SK-N-SH (cell line): Measurements from ENCODE around the gene OCA2. TPM values are rescaled to one million over a fixed set of nuclear protein-coding genes. Genes with fewer than 3 reads are reported as not detected.

Experiments
- CTCF ChIA-PET: fragments of 300-600, 350-600 bp; formaldehyde crosslinking; extraction: SDS; loops from one replicate; lab custom pipeline; 2021; lab: Yijun Ruan, JAX
- POLR2A ChIA-PET: fragments of 350-600 bp; sonication (Branson Sonifier 250); formaldehyde crosslinking; extraction: SDS; loops from one replicate; lab custom pipeline; 2020; ENCODE audit warnings: antibody characterized with exemption, inconsistent platforms; lab: Yijun Ruan, JAX
- DNase-seq: peaks from one replicate; pipeline ENCODE4 v3.0.0; 2012
- H2AFZ ChIP-seq: fragments of 200-600 bp; sonication (generic); 2 replicates; pipeline ENCODE4 v1.8.1; 2016; ENCODE audit warnings: antibody characterized with exemption, mild to moderate bottlenecking, low read depth
- H3F3A ChIP-seq: fragments of 200-600 bp; sonication (generic); replicated peaks from 2 replicates; pipeline ENCODE3; 2016; ENCODE audit warnings: antibody characterized with exemption, mild to moderate bottlenecking; ENCODE audit not compliant: insufficient read depth
- H3K27ac ChIP-seq, 2 experiments: fragments of 200-500 bp in 1 of 2; fragments of 200-600 bp in 1 of 2; sonication (Bioruptor generic) in 1 of 2; sonication (generic), shearing (Covaris generic) in 1 of 2; 2 replicates each; pipeline versions ENCODE4 v1.5.1 to v1.6.1; 2014 to 2016; ENCODE audit warnings: low read depth in 2 of 2, inconsistent platforms in 1 of 2, low read length in 1 of 2, mild to moderate bottlenecking in 1 of 2, mixed read lengths in 1 of 2
- H3K27me3 ChIP-seq: fragments of 200-600 bp; sonication (generic), shearing (Covaris generic); 2 replicates; pipeline ENCODE4 v1.6.1; 2016; ENCODE audit warnings: mixed run types; ENCODE audit not compliant: insufficient read depth
- H3K36me3 ChIP-seq, 2 experiments: fragments of 200-500 bp in 1 of 2; fragments of 200-600 bp in 1 of 2; sonication (Bioruptor generic) in 1 of 2; sonication (generic) in 1 of 2; replicated peaks in 1 of 2; 2 replicates each; pipeline versions ENCODE3 to v1.5.1; 2014 to 2016; ENCODE audit warnings: low read length in 1 of 2, mild to moderate bottlenecking in 1 of 2; ENCODE audit not compliant: insufficient read depth in 2 of 2, control insufficient read depth in 1 of 2
- H3K4me1 ChIP-seq, 2 experiments: fragments of 200-500 bp in 1 of 2; fragments of 200-600 bp in 1 of 2; sonication (Bioruptor generic) in 1 of 2; sonication (generic), shearing (Covaris generic) in 1 of 2; 2 replicates each; pipeline versions ENCODE4 v1.5.1 to v1.6.1; 2014 to 2016; ENCODE audit warnings: low read depth in 1 of 2, low read length in 1 of 2, mixed run types in 1 of 2; ENCODE audit not compliant: insufficient read depth in 2 of 2, control insufficient read depth in 1 of 2
- H3K4me2 ChIP-seq: fragments of 200-600 bp; sonication (generic), shearing (Covaris generic); 2 replicates; pipeline ENCODE4 v1.6.1; 2017; ENCODE audit warnings: mixed run types
- H3K4me3 ChIP-seq, 2 experiments: fragments of 200-500 bp in 1 of 2; fragments of 200-600 bp in 1 of 2; sonication (Bioruptor generic) in 1 of 2; sonication (generic), shearing (Covaris generic) in 1 of 2; 2 replicates each; pipeline versions ENCODE4 v1.5.1 to v1.8.1; 2014 to 2016; ENCODE audit warnings: low read depth in 2 of 2, inconsistent platforms in 1 of 2, low read length in 1 of 2, mild to moderate bottlenecking in 1 of 2, mixed read lengths in 1 of 2, moderate library complexity in 1 of 2
- H3K79me2 ChIP-seq: fragments of 200-600 bp; sonication (generic); 2 replicates; pipeline ENCODE4 v1.8.1; 2017; ENCODE audit warnings: mild to moderate bottlenecking; ENCODE audit not compliant: insufficient read depth
- H3K9ac ChIP-seq: fragments of 200-600 bp; sonication (generic); 2 replicates; pipeline ENCODE4 v1.6.1; 2017; ENCODE audit warnings: mixed run types
- H3K9me2 ChIP-seq: fragments of 200-600 bp; sonication (generic); 2 replicates; pipeline ENCODE4 v1.6.1; 2017; ENCODE audit warnings: mixed run types
- H3K9me3 ChIP-seq: fragments of 200-600 bp; sonication (generic); 2 replicates; pipeline ENCODE4 v1.6.1; 2017; ENCODE audit warnings: mixed run types, mild to moderate bottlenecking, moderate library complexity
- H4K20me1 ChIP-seq: fragments of 200-600 bp; sonication (generic); 2 replicates; pipeline ENCODE4 v1.6.1; 2017; ENCODE audit warnings: mild to moderate bottlenecking, mixed run types; ENCODE audit not compliant: insufficient read depth
- CHD2 ChIP-seq: fragments of 150-350 bp; IDR thresholded peaks from 2 replicates; pipeline ENCODE4 v1.6.1; 2018; ENCODE audit warnings: low read length; ENCODE audit not compliant: partially characterized antibody
- ELF1 ChIP-seq: IDR thresholded peaks from 2 replicates; pipeline ENCODE4 v1.4.0; 2012
- EP300 ChIP-seq, 2 experiments: IDR thresholded peaks; 2 replicates each; pipeline versions ENCODE4 v1.4.0 to v1.6.1; 2012; ENCODE audit warnings: borderline replicate concordance in 1 of 2, low read depth in 1 of 2, low read length in 1 of 2
- FOSL2 ChIP-seq: IDR thresholded peaks from 2 replicates; pipeline ENCODE4 v1.4.0; 2012; ENCODE audit warnings: low read depth, mild to moderate bottlenecking, moderate library complexity, borderline replicate concordance
- FOXJ3 ChIP-seq: sonication (generic); formaldehyde crosslinking; IDR thresholded peaks from 2 replicates; pipeline ENCODE4 v1.5.1; 2020; ENCODE audit warnings: mild to moderate bottlenecking, missing genetic modification reagents
- FOXM1 ChIP-seq: IDR thresholded peaks from 2 replicates; pipeline ENCODE4 v1.4.0; 2012; ENCODE audit warnings: low read depth, mild to moderate bottlenecking
- GABPA ChIP-seq: IDR thresholded peaks from 2 replicates; pipeline ENCODE4 v1.4.0; 2012; ENCODE audit warnings: low read depth, mild to moderate bottlenecking
- MEF2A ChIP-seq: IDR thresholded peaks from 2 replicates; pipeline ENCODE4 v1.4.0; 2012; ENCODE audit warnings: low read depth, borderline replicate concordance
- NRF1 ChIP-seq: IDR thresholded peaks from 2 replicates; pipeline ENCODE4 v1.6.1; 2012; ENCODE audit warnings: low read depth, mild to moderate bottlenecking, low read length
- RAD21 ChIP-seq: IDR thresholded peaks from 2 replicates; pipeline ENCODE4 v1.6.1; 2012; ENCODE audit warnings: mild to moderate bottlenecking, low read length
- RCOR1 ChIP-seq: fragments of 150-350 bp; IDR thresholded peaks from 2 replicates; pipeline ENCODE4 v1.6.1; 2017; ENCODE audit warnings: antibody characterized with exemption, low read length
- RFX5 ChIP-seq: IDR thresholded peaks from 2 replicates; pipeline ENCODE4 v1.6.1; 2012; ENCODE audit warnings: mild to moderate bottlenecking, improper control_type of control experiment, low read length
- SIN3A ChIP-seq: IDR thresholded peaks from 2 replicates; pipeline ENCODE4 v1.6.1; 2012; ENCODE audit warnings: low read depth, mild to moderate bottlenecking, low read length, moderate library complexity, borderline replicate concordance
- TCF12 ChIP-seq: IDR thresholded peaks from 2 replicates; pipeline ENCODE4 v1.4.0; 2012
- TEAD4 ChIP-seq: IDR thresholded peaks from 2 replicates; pipeline ENCODE4 v1.4.0; 2012; ENCODE audit warnings: mild to moderate bottlenecking, borderline replicate concordance; ENCODE audit not compliant: insufficient read depth
- YY1 ChIP-seq: IDR thresholded peaks from 2 replicates; pipeline ENCODE4 v1.4.0; 2012; ENCODE audit warnings: low read depth, mild to moderate bottlenecking
- WGBS: methylation state at CpG from one replicate; pipeline ENCODE4 v1.1.6; 2017; ENCODE audit warnings: low lambda C conversion rate; 5-methylcytosine and 5-hydroxymethylcytosine counted together
- polyA plus RNA-seq, 3 experiments: library from polyadenylated mRNA; depleted of rRNA; stranded (reverse); fragments of >200 nt; gene quantifications; 2 replicates each; pipeline ENCODE4 v1.2.3, GENCODE V29; 2012
- TF ChIP-seq, protein P1 (sequence below): IDR thresholded peaks from 2 replicates; pipeline ENCODE4; 2012
- TF ChIP-seq, protein P2 (sequence below): IDR thresholded peaks from 2 replicates; pipeline ENCODE4 v1.4.0; 2012; ENCODE audit warnings: low read depth
- TF ChIP-seq, protein P3 (sequence below): IDR thresholded peaks from 2 replicates; pipeline ENCODE4 v1.4.0; 2012; ENCODE audit warnings: low read depth, borderline replicate concordance
- TF ChIP-seq, protein P4 (sequence below): fragments of 200-600 bp; sonication (generic); IDR thresholded peaks from 2 replicates; pipeline ENCODE4 v1.6.1; 2017; ENCODE audit warnings: antibody characterized with exemption, mild to moderate bottlenecking, moderate library complexity
- TF ChIP-seq, protein P5 (sequence below): IDR thresholded peaks from 2 replicates; pipeline ENCODE4 v1.4.0; 2012; ENCODE audit warnings: low read depth, borderline replicate concordance

Gene OCA2
- polyA plus RNA-seq, 1 of the 3 experiments (the other 2 are of a cell fraction) = 0.16 TPM

DNA sequence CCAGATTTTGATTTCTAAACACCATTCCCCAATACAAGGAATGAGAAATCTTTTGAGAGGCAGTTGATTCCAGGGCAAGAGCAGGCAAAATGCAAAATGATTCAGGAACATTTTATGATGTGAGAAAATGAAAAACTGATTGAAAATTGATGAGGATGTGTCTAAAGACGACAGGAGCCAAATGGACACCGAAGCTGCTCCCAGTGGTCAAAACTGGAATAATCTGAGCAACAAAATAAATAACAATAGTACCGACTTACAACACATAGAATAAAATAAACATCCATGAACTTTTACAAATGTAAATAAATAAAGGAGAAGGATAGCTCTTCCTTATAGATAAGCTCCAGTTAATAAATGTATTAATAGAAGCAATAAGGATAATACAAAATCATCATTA is 186.8 kb downstream of the OCA2 start:
- H4K20me1 ChIP-seq = no peaks in the 10 kb centered on the region
- DNase-seq = no peak
- no peaks in the 10 kb centered on the region for H3F3A ChIP-seq
- no peaks in the 10 kb centered on the region for H3K4me1 ChIP-seq
- peaks cover 10% of the 10 kb centered on the region for H3K9me3 ChIP-seq
- POLR2A ChIA-PET = no interaction called here
- no peaks in the 10 kb centered on the region for H3K79me2 ChIP-seq
- WGBS = 25% methylated on average over 3 of the region's 3 CpGs
- H3K9me2 ChIP-seq = 0 out of 2 replicates have a peak, but pooled peaks cover 2% of the 10 kb centered on the region
- CTCF ChIA-PET = no interaction called here
- H3K36me3 ChIP-seq = peaks cover 0 to 2% of the 10 kb centered on the region in 2 experiments
- TF ChIP-seq EP300 (IDR thresholded peaks at IDR 0.05; ENCODE audit: borderline replicate concordance in 1 of 2, low read depth in 1 of 2, low read length in 1 of 2) (no peak), RAD21 (no peak), SIN3A (no peak), ELF1 (no peak), FOSL2 (no peak), TCF12 (no peak), CHD2 (no peak), NRF1 (no peak), FOXM1 (no peak), YY1 (no peak), GABPA (no peak), RFX5 (no peak)
- TF ChIP-seq, protein P1, sequence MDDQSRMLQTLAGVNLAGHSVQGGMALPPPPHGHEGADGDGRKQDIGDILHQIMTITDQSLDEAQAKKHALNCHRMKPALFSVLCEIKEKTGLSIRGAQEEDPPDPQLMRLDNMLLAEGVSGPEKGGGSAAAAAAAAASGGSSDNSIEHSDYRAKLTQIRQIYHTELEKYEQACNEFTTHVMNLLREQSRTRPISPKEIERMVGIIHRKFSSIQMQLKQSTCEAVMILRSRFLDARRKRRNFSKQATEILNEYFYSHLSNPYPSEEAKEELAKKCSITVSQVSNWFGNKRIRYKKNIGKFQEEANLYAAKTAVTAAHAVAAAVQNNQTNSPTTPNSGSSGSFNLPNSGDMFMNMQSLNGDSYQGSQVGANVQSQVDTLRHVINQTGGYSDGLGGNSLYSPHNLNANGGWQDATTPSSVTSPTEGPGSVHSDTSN = no peak
- TF ChIP-seq, protein P2, sequence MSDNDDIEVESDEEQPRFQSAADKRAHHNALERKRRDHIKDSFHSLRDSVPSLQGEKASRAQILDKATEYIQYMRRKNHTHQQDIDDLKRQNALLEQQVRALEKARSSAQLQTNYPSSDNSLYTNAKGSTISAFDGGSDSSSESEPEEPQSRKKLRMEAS = no peak
- TF ChIP-seq, protein P3, sequence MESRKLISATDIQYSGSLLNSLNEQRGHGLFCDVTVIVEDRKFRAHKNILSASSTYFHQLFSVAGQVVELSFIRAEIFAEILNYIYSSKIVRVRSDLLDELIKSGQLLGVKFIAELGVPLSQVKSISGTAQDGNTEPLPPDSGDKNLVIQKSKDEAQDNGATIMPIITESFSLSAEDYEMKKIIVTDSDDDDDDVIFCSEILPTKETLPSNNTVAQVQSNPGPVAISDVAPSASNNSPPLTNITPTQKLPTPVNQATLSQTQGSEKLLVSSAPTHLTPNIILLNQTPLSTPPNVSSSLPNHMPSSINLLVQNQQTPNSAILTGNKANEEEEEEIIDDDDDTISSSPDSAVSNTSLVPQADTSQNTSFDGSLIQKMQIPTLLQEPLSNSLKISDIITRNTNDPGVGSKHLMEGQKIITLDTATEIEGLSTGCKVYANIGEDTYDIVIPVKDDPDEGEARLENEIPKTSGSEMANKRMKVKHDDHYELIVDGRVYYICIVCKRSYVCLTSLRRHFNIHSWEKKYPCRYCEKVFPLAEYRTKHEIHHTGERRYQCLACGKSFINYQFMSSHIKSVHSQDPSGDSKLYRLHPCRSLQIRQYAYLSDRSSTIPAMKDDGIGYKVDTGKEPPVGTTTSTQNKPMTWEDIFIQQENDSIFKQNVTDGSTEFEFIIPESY = no peak
- TF ChIP-seq, all 33 proteins: peak for 0
- Histone ChIP-seq H3K27me3 (no peaks in the 10 kb centered on the region), H3K4me2 (no peak overlapping the region), H3K9ac (no peak overlapping the region), H2AFZ (no peak overlapping the region), H3K27ac (no peak overlapping the region), H3K4me3 (no peak overlapping the region)

DNA sequence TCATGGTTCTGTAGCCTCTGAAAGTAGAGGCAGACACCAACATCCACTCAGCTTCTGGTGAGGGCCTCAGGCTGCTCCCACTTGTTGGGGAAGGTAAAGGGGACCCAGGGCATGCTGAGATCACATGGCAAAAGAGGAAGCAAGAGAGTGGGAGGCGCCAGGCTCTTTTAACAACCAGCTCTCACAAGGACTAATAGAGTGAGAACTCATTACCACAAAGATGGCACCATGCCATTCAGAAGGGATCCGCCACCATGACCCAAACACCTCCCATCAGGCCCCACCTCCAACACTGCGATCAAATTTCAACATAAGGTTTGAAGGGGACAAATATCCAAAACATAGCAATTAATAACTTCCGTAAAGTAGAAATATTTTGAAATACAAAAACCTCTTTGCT is 192.3 kb downstream of the OCA2 start:
- ChIA-PET CTCF (no interaction called here), POLR2A (no interaction called here)
- H3K27ac ChIP-seq = no peak overlapping the region
- H3K4me1 ChIP-seq = no peaks in the 10 kb centered on the region
- H4K20me1 ChIP-seq = no peaks in the 10 kb centered on the region
- 31% methylated on average over 4 of the region's 4 CpGs for WGBS
- no peak overlapping the region for H3K4me3 ChIP-seq
- no peak for DNase-seq
- peaks cover 0 to 4% of the 10 kb centered on the region in 2 experiments for H3K36me3 ChIP-seq
- no peak overlapping the region for H3K4me2 ChIP-seq
- no peak overlapping the region for H2AFZ ChIP-seq
- no peak overlapping the region for H3K9ac ChIP-seq
- 0 out of 2 replicates have a peak, but pooled peaks cover 2% of the 10 kb centered on the region for H3K9me2 ChIP-seq
- peaks cover 4% of the 10 kb centered on the region for H3K9me3 ChIP-seq
- no peaks in the 10 kb centered on the region for H3F3A ChIP-seq
- no peaks in the 10 kb centered on the region for H3K79me2 ChIP-seq
- no peaks in the 10 kb centered on the region for H3K27me3 ChIP-seq
- TF ChIP-seq TEAD4 (no peak), FOXJ3 (CRISPR knock-in tag) (no peak), RCOR1 (no peak), SIN3A (no peak), MEF2A (no peak), RFX5 (no peak), NRF1 (no peak), FOXM1 (no peak), EP300 (IDR thresholded peaks at IDR 0.05; ENCODE audit: borderline replicate concordance in 1 of 2, low read depth in 1 of 2, low read length in 1 of 2) (no peak)
- TF ChIP-seq, protein P4, sequence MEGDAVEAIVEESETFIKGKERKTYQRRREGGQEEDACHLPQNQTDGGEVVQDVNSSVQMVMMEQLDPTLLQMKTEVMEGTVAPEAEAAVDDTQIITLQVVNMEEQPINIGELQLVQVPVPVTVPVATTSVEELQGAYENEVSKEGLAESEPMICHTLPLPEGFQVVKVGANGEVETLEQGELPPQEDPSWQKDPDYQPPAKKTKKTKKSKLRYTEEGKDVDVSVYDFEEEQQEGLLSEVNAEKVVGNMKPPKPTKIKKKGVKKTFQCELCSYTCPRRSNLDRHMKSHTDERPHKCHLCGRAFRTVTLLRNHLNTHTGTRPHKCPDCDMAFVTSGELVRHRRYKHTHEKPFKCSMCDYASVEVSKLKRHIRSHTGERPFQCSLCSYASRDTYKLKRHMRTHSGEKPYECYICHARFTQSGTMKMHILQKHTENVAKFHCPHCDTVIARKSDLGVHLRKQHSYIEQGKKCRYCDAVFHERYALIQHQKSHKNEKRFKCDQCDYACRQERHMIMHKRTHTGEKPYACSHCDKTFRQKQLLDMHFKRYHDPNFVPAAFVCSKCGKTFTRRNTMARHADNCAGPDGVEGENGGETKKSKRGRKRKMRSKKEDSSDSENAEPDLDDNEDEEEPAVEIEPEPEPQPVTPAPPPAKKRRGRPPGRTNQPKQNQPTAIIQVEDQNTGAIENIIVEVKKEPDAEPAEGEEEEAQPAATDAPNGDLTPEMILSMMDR = no peak
- TF ChIP-seq, protein P1 = no peak
- TF ChIP-seq, protein P5, sequence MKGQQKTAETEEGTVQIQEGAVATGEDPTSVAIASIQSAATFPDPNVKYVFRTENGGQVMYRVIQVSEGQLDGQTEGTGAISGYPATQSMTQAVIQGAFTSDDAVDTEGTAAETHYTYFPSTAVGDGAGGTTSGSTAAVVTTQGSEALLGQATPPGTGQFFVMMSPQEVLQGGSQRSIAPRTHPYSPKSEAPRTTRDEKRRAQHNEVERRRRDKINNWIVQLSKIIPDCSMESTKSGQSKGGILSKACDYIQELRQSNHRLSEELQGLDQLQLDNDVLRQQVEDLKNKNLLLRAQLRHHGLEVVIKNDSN = no peak
